Spleen (tissue), 7 donors: Measurements from ENCODE around the gene GSTT2B.
"Not testable (repeated sequence)": the region's sequence is repeated elsewhere in the genome, so short reads cannot be mapped to it uniquely, and the experiment has no call there.

ENCODE experiments used
- CTCF ChIP-seq, 11 experiments: fragments of 200-600 bp in 7 of 11; fragments of 450-650 bp in 4 of 11; sonication (generic) in 4 of 11; IDR thresholded peaks in 8 of 11; conservative IDR thresholded peaks in 3 of 11; 1 replicate in 7 of 11; 2 replicates in 4 of 11; pipeline versions ENCODE4 v1.4.0 to v1.8.0; 2016 to 2021; ENCODE audit warnings: antibody characterized with exemption in 11 of 11, inconsistent platforms in 4 of 11, mild to moderate bottlenecking in 1 of 11
- POLR2A ChIP-seq, 3 donors: fragments of 450-650 bp; IDR thresholded peaks; one replicate each; pipeline ENCODE4 v1.5.1; 2017; ENCODE audit warnings: antibody characterized with exemption in 3 of 3, mild to moderate bottlenecking in 1 of 3
- POLR2AphosphoS5 ChIP-seq, 3 donors: sonication (generic); formaldehyde crosslinking; IDR thresholded peaks; one replicate each; pipeline ENCODE4 v1.5.1; 2017; ENCODE audit warnings: antibody characterized with exemption in 3 of 3
- donor health status: DM: no; HTN: no; CAD: no; lungs with moderate emphysema.
- donor health status: DM: no; HTN: no; CAD: no.
- donor health status: DM: no; HTN: no; CAD: no.

- TF ChIP-seq CTCF (IDR thresholded peaks at IDR 0.05 in 8 of 11, conservative IDR thresholded peaks at IDR 0.05 in 3 of 11); POLR2AphosphoS5 (IDR thresholded peaks at IDR 0.05); POLR2A (IDR thresholded peaks at IDR 0.05): not testable (repeated sequence)
Observed at GRCh38 chr22:23951383-23951782, 9.6 kb downstream of the GSTT2B start.
